HG02870 (cell line): ENCODE measurements around the gene ARFGAP3.

Experiments used
- ATAC-seq: cut with Tn5 transposase; IDR thresholded peaks from one replicate; pipeline ENCODE4 v1.9.1; 2021; ENCODE audit warnings: mild to moderate bottlenecking, moderate library complexity; ENCODE audit not compliant: unreplicated experiment

The ARFGAP3 gene

DNA sequence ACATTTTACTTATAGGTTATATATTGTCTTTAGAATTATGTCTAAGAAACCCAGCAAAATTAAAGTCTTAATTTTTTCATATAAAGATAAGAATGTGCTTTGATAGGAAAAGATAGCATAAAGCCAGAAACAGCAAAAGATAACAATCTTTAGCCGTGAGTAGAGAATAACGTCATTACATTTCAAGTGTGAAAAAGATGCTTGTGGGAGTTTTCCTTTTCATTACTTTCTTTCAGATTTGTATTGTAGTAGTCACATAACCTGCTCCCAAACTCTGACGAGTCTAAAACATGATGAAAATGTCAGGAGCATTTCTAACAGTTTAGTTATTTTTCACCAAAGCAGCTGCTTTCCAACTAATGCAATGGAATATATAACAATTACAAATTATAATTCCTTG, 31.3 kb downstream of the ARFGAP3 start:
- ATAC-seq: no peak

DNA sequence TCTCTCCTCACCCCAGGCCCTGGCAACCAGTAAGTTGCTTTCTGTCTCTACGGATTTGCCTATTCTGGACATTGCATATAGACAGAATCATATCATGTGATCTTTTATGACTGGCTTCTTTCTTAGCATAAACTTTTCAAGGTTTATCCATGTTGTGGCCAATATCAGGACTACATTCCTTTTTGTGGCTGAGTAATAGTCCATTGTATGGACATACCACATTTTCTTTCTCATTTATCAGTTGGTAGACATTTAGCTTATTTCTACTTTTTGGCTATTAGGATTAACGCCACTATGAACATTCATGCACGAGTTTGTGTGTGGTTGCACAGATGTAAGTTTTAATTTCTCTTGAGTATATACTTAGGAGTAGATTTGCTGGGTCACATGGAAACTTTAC, 35.7 kb downstream of the ARFGAP3 start:
- no peak for ATAC-seq

DNA sequence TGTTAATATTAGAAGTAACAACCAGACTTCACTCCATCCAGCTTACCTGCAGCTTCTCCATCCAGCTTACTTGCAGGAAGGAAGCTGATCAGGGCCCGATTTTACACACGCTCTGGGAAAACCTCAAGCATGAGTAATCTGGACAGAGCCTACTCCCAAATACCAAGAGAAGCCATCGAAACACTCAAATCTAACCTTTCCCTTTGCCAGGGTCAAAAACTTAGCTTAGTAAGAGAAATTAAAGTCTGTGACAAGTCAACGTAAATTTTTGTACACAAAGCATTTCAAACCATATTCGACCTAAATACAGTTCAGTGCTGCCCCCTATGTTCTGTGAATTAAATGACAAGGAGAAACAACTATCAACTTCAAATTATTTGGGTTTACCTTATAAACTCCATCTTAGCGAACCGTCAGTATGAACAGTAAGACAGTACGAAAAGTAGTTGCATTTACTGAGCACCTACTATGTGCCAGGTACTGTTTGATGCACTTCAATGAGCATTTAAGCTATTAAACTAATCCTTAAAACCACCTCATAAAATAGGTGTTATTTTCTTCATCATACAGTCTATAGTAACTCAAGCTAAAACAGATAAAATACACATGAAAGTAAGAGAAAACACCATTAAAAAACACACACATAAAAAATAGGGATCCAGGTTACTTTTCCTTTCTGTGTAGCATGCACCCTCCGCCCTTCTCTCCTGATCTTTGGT, 36.9 kb downstream of the ARFGAP3 start:
- ATAC-seq: no peak

DNA sequence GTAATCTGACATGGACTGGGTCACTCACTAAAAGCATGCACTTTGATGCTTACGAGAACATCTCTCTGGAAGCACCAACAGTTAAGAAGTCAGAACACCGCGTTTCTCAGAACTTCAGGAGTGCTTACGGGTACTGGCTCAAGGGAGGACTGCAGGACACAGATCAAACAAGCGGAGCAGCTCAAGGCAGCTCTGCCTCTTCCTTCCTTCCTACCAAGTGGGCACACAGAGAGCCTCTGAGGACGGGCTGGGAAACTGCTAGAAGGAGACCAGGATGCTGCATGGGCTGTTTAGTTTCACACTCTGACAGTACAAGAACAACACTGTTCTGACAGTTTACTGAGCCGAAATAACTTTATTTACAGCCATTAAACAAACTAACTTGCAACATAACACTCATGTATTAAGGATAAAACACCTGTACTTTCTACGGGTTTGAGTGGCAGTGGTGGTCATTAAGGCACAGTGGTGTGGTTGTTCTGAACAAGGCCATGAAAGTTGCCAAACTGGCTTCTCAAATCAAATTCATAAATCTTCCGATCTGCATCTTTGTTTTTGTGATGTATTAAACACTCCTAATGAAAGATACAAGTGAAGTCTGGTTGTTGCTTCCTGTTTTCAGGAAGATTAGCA, 37.5 kb downstream of the ARFGAP3 start:
- no peak for ATAC-seq

DNA sequence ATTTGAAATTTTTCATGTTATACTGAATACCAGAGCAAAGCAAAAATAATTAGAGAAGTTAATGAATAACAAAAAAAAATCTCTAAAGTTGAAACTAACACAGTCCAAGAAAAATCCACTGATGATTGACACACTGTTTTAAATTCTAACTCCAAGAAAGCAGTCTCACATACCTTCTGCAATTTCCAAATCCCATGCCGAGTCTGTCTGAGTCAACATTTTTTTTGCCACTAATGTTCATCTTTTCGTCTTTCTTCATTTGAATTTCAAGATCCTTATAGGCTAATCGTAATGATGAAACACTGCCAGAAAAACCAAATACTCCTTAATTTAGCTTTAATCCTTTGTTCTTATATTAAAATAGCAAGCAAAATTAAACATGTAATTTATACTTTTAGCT, 39.5 kb downstream of the ARFGAP3 start:
- no peak for ATAC-seq

DNA sequence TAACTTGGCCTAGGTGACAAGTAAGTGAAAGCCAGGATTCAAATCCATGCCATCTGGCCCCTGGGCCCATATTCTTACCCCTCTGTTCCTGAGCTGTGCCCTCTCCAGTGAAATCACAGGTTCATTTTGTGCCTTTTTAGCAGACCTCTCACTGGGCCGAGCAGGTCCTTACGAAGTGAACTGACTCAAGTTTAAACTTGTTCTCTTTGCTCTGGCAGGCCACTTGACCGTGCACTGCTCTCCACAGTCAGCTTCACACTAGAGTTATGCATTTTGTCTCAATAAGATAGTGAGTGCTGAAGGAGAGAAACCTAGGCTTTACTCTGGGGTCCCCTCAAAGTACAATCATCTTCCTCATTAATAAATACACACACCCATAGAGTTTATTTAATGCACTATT, 40.7 kb downstream of the ARFGAP3 start:
- ATAC-seq: no peak

DNA sequence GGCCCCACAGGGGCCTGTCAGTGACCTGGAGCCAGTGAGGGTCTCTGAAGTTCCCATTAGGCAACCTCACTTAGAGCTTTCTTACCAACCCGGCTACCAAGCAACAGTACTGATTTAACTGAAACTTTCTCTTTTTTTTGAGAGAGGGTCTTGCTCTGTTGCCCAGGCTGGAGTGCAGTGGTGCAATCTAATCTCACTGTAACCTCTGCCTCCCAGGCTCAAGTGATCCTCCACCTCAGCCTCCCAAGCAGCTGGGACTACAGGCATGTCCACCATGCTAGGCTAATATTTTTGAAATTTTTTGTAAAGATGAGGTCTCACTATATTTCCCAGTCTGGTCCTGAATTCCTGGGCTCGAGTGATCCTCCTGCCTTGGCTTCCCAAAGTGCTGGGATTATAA, 42.5 kb downstream of the ARFGAP3 start:
- no peak for ATAC-seq

DNA sequence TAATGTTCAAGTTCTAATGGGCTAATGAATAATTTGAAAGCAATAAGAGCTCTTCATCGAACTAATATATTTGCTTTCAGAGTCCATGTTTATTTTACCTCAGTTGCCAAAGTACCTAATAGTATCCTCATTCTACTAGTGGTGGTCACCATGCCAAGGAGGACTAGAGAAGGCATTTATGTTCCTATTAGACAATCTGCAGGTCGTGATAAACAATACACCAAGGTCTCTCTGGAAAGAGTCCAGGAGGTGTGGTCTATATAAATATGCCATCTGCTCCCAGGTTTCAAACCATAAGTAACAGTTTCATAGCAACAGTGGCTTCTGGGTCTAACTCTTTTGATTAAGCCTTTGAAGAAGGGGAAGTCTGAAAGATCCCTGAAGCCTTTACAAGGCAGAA, 42.9 kb downstream of the ARFGAP3 start:
- ATAC-seq: no peak

DNA sequence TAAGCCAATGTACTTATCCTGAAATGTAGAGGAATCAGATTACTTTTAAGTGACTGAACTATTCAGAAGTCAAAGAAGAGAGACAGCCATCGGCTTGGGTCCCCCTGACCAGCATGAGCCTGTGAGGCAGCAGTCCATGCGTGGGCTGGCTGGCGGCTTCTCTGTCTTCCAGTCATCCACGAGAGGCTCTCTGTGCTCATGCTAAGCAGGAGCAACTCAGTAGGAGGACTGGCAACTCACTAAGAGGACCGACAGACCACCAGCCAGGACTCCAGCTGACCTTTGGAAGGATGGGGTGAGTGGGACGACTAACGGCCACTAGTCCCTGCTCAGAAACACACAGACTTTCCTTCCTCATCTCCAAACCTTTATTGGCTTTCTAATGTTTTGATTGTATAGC, 43.6 kb downstream of the ARFGAP3 start:
- no peak for ATAC-seq

DNA sequence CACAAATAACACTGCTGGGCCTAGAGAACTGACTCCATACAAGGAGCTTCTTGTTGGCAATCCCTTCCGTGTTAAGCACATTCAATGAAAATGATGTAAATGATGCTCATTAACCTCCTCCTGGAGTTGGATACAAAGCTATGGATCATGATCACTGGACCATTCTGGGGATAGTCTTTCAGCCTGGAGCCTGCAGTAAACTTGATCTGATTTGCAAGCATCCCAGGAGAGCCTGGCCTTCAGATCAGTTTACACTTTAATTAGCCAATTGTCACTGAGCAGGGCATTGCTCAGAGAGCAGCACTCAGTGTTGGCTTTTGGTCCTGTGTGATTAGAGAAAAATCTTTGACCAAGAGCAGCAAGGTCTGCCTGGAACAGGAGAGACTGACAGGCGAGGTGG, 45.6 kb downstream of the ARFGAP3 start:
- ATAC-seq: no peak

DNA sequence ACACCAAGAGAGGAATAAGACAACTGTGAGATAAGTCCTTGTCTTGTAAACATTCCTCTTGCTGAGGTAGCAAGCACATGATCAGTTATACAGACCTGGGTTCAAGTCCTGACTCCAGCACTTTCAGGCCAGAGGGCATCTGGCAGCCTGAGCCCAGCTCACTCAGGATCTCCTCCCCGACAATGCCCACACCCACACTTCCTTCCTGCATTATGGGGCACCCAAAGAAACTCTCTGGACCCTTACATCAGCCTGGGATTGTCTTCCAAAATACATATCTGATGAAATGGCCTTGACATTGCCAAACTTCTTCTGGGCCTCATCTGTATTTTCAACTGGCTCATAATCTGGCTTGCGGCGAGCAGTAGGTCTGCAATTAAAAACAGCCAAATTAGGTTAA, 48.6 kb downstream of the ARFGAP3 start:
- ATAC-seq: no peak

DNA sequence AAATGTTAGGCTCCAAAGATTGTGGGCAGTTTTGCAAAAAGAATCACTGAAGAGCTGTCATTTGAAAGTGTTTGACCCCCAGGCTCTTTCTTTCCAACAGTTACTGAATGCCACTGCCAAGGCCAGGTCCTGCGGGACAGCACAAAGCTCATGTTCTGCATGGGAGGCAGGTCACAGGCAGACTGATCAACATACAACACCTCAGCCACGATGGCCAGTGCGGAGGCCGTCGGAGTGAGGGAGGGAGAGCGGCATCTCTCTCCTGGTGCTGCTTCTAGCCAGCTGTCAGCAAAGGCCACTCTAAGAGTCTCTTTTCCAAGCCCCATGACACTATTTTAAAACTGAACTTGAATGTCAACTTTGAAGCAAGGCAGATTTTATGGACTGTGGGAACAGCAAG, 49.9 kb downstream of the ARFGAP3 start:
- ATAC-seq: no peak

DNA sequence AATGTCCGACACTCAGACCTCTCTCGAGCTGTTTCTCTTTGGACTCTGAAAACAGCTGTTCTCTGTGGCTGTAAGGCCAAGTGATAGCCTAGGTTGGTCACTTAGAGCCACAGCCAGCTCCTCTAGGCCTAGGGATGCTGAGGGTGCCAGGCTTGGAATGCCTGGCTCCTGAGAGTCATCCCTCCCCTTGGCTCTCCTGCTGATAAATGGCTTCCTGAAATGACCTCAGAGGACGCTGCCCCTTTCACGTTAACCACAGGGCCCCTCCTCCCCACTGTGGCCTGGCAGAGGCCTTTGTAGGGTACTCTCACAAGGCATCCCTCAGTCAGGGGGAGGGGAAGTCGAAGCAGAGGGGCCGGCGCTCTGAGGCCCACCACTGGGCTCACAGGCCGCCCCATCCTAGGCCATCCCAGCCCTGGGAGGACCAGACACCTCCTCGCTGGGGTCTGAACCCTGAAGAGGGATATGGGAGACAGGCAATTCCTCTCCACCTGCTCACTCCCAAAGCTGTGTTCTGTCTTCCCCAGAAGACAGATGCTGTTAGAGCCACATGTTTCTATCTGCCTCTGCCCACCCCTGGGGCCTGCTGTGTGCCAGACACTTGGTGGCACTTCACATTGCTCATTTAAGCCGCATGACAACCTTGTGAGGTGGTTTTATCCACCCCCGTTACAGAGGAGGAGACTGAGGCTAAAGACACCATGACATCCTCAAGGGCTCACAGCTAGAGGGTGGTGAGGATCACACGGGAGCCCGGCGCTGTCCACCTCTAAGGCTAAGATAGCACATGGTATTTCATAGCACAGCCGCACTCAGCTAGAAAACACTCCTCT, 50.9 kb downstream of the ARFGAP3 start:
- no peak for ATAC-seq

DNA sequence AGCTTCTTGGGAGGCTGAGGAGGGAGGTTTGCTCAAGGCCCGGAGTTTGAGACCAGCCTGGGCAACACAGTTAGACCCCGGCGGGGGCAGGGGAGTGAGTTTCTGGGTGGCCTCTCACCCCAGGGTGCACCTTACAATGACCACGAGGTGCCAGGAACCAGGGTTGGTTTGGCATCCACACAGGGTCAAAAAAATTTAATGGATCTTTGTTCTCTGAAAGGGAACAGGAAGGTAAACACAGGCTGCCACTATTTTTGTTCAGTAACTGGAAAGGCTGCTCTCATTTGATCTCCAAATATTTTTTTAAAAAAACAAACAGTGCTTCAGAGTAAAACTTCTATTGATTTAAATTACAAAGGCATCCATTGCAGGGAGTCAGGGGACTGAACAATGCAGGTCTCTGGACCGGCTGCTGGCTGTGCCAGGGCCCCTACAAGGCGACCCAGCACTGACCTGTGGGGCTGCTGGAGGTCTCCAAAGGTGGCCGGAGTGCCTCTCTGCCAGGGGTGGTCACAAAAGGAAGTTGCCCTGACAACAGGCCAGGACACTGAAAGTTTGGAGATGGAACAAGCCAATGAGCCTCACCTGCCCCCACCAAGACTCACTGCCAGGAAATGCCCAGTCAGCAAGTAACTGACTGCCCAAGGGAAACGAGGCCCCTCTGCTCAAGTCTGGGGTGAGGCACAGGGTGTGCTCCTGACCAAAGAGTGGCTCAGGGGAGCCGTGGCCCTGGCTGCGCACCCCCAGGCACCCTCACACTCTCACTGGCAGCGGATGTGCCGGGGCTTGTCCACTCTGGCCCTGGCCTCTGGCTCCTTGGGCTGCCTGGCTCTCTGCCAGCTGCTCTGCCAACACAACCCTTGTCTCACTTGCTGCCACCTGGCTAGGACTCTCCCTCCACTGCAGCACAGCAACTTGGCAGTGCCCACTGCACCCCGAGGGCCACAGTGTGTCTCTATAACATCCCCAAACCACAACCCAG, 51.8 kb downstream of the ARFGAP3 start:
- ATAC-seq: no peak

DNA sequence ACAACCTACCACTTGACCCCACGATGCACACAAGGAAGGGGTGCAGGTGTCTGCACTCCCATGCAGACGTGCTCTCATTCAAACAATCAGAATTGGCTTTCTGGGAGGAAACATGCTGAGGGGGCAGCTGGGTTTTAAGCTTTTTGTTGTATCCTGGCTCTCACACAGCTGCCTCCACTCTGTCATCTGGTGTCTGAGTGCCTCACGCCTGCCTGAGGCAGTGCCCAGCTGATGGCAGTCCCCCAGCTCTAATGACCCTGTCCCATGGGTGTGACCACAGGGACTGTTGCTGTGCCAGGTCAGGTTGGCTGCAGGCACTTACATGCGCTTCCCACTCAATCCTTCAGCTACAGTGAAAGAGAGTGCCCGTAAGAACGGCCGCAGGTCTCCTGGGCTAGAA, 53.7 kb downstream of the ARFGAP3 start:
- ATAC-seq: no peak

DNA sequence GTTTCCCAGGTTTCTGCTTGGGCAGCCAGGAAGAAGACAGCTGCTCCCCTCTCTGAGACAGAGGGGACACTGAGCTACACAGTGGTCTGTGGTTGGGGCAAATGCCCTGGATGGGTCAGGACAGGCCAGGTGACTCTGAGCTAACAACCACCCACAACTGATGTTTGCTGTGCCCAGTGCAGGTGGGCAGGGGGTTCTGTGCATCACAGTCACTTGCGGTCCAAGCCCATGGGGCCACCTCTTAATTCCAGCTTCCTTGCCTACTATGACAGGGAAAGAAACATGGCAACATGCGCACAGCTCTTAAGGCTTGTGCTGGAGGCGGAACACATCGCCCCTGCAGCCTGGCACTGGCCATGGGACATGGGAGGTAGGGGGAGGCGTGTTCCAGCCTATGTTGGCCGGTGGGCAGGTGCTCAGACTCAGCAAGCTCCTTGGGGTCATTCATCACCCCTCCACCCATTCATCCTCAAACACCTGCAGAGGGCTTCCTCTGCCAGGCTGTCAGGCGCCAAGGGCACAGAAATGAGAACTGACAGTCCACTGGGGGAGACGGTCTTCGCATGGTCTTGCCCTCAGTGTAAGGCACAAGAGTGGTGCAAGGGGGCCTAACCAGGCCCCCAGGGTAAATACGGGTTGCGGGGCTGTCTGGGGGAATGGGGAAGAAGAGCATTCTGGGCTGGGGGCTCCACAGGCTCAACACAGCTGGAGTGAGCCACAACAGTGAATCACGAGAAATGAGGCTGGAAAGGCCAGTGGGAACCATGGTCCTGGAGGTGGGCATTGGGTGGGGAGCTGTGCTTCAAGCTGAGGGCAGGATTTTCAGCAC, 55.6 kb downstream of the ARFGAP3 start:
- ATAC-seq: no peak

DNA sequence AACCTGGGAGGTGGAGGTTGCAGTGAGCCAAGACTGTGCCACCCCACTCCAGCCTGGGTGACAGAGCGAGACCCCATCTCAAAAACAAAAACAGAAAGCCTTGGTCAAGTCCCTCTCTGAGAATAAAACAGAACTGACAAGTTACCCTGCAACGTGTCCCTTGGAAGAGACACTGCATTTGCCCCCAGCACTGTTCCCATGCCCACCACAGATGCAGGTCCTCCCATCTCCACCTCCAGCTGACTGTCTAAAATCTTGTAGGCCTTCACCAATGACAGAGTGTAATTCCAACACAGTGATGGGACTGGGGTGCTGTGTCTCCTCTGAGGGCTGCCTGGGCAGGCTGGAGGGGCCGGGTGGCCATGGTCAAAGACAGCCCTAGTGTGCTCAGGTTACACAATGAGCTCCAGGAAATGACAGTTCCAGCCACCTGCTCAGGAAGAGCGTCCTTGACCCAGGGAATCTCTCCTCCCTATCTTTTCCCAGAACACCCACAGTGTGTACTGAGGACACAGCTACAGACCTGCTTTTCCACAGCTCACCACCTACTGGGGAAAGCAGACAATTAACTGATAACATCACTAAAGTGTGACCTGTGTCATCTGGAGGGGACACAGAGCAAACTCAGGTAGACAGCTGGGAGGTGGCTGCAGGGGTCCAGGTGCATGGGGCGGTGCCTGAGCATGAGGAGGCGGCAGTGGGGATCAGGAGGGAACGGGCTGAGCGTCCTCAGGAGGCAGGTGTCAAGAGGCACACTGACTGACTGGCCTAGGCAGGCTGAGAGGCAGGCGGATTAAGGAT, 56.4 kb downstream of the ARFGAP3 start:
- no peak for ATAC-seq

DNA sequence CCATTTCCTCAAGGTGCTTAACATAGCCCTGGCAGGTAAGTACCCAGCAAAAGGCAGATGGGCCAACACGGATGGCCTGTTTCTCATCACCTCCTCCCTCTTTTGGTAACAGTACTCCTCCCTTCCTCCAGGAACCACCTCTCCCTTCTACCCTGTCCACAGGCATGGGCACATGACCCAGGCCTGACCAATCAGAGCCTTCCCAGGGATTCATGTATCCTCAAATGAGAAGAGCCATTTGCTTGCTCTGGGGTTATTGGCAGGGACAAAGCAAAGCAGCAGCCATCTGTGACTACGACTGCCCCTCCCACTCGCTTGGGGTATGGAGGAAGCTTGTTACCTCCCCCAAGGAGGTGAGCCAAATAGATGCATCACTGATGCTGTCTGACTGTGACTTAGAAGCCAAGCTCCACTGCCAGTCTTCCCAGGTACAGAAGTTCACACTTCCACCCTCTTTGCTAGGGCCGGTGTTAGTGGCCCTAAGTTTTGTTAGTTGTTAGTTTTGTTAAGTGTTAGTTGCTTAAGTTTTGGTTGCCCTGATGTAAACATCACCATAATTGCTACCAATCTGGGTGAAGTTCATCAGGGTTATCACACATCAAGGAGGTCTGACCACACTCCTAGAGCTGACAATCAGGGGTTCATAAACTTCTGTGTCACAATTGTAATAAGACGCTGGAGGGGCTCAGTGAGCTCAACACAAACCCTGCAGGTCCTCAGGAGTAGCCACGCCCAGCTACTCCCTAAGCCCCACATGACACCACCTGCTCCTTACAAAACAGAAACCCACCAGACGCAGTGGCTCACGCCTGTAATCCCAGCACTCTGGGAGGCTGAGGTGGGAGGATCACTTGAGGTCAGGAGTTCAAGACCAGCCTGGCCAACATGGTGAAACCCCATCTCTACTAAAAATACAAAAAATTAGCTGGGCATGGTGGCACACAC, 57.3 kb downstream of the ARFGAP3 start:
- no peak for ATAC-seq
